ENCODE data around the gene ANKRD33. TPM values are rescaled to one million over a fixed set of nuclear protein-coding genes. Genes with fewer than 3 reads are reported as not detected.

The ANKRD33 gene
- total RNA-seq, 1 donor from 2014 or later = not detected

- DNase-seq = no peak
Measured at GRCh38 chr12:51901881-51902280, 14.0 kb downstream of the ANKRD33 start.

- DNase-seq = peak; percentile 65
Measured at GRCh38 chr12:51904951-51905470, 17.1 kb downstream of the ANKRD33 start.

- DNase-seq = peak; percentile 89
Measured at GRCh38 chr12:51905471-51906429, 17.8 kb downstream of the ANKRD33 start.

GRCh38 chr12:51906430-51907082 is 18.7 kb downstream of the ANKRD33 start:
- DNase-seq = peak; percentile 61

- DNase-seq = peak; percentile 65
Measured at GRCh38 chr12:51907083-51907855, 19.4 kb downstream of the ANKRD33 start, which contains the start of gene ACVRL1. Gene ACVRL1 (plus strand): TSS chr12:51907504. CDS start chr12:51912475, 4,971 bp downstream.

GRCh38 chr12:51907856-51908425 is 20.0 kb downstream of the ANKRD33 start:
- DNase-seq = no peak

- no peak for DNase-seq
Measured at GRCh38 chr12:51908876-51909592, 21.1 kb downstream of the ANKRD33 start.

- DNase-seq = no peak
Measured at GRCh38 chr12:51910168-51910567, 22.3 kb downstream of the ANKRD33 start.

GRCh38 chr12:51910691-51911090 is 22.8 kb downstream of the ANKRD33 start:
- DNase-seq = no peak

GRCh38 chr12:51911307-51911706 is 23.4 kb downstream of the ANKRD33 start:
- DNase-seq = no peak

GRCh38 chr12:51911788-51912711 is 24.1 kb downstream of the ANKRD33 start:
- DNase-seq = no peak

- DNase-seq = no peak
Measured at GRCh38 chr12:51913071-51914033, 25.4 kb downstream of the ANKRD33 start.

GRCh38 chr12:51914034-51914923 is 26.4 kb downstream of the ANKRD33 start:
- no peak for DNase-seq

GRCh38 chr12:51915003-51915625 is 27.2 kb downstream of the ANKRD33 start:
- DNase-seq = no peak

- no peak for DNase-seq
Measured at GRCh38 chr12:51915951-51916350, 28.0 kb downstream of the ANKRD33 start.

- no peak for DNase-seq
Measured at GRCh38 chr12:51917041-51917590, 29.2 kb downstream of the ANKRD33 start.
